Aorta (tissue), 5 donors: ENCODE data around the gene PITX2. TPM values are rescaled to one million over a fixed set of nuclear protein-coding genes. Genes with fewer than 3 reads are reported as not detected.

Source experiments
- ATAC-seq: fragments of 200-7000 bp; cut with Tn5 transposase; one replicate; pipeline ENCODE4 v1.9.1; 2022; ENCODE audit warnings: moderate library complexity; ENCODE audit not compliant: low FRiP score
- DNase-seq, 2 donors: peaks; one replicate each; pipeline ENCODE4 v3.0.0-alpha.2; 2020
- H3K27ac ChIP-seq, 2 donors: one replicate each; pipeline ENCODE4 v1.5.1; 2013; ENCODE audit warnings: low read length in 2 of 2, mild to moderate bottlenecking in 2 of 2, moderate library complexity in 2 of 2, control low read depth in 1 of 2, inconsistent platforms in 1 of 2, low read depth in 1 of 2
- H3K27me3 ChIP-seq, 2 donors: one replicate each; pipeline ENCODE4 v1.6.1; 2013; ENCODE audit warnings: control low read depth in 1 of 2, low read length in 1 of 2, mild to moderate bottlenecking in 1 of 2, moderate library complexity in 1 of 2; ENCODE audit not compliant: insufficient read depth in 2 of 2, control insufficient read depth in 1 of 2
- H3K36me3 ChIP-seq, 2 donors: one replicate each; pipeline ENCODE4 v1.6.1; 2013; ENCODE audit warnings: control low read depth in 1 of 2, low read length in 1 of 2, mild to moderate bottlenecking in 1 of 2; ENCODE audit not compliant: insufficient read depth in 2 of 2, control insufficient read depth in 1 of 2
- H3K4me1 ChIP-seq, 2 donors: one replicate each; pipeline ENCODE4 v1.6.1; 2013; ENCODE audit warnings: low read length in 2 of 2, control low read depth in 1 of 2, mild to moderate bottlenecking in 1 of 2, moderate library complexity in 1 of 2; ENCODE audit not compliant: insufficient read depth in 2 of 2, control insufficient read depth in 1 of 2
- H3K4me3 ChIP-seq, 2 donors: one replicate each; pipeline ENCODE4 v1.5.1; 2013; ENCODE audit warnings: low read length in 2 of 2, control low read depth in 1 of 2, mild to moderate bottlenecking in 1 of 2
- H3K9me3 ChIP-seq: one replicate; pipeline ENCODE4 v1.6.1; 2013; ENCODE audit warnings: mild to moderate bottlenecking, low read length; ENCODE audit not compliant: control insufficient read depth
- whole genome bisulfite sequencing, 2 donors: extraction: QIAGEN DNeasy Blood & Tissue Kit; methylation state at CpG; one replicate each; pipeline ENCODE4 v1.1.7; 2013; 5-methylcytosine and 5-hydroxymethylcytosine counted together
- intact Hi-C, 2 donors: fragments of 100-400 bp; cut with DNase I; formaldehyde crosslinking; loops; one replicate each; pipeline versions ENCODE4 v1.14.2 to v1.15.0; 2022
- polyA plus RNA-seq, 2 donors: library from polyadenylated mRNA; stranded (reverse); fragments of 200-250 nt; gene quantifications; one replicate each; pipeline ENCODE4 v1.2.3, GENCODE V29; 2013
- total RNA-seq, 2 donors: library from RNA; stranded (reverse); fragmentation: NEBNext Ultra II Directional; extraction: Animal tissue kit (Norgen Biotek cat#: 25700); gene quantifications; one replicate each; pipeline ENCODE4 v1.2.1, GENCODE V29; 2021
- donor health status: healthy with polysubstance abuse.
- donor health status: Bipolar disorder and iron deficiency.
- donor health status: DM: no; HTN: no; CAD: no.
- donor health status: DM: no; HTN: no; CAD: no.
- donor health status: DM: yes; HTN: yes; CAD: no.

Gene PITX2
- total and polyA plus RNA-seq, 4 donors: 0.31 to 1.0 TPM; not detected in 2

DNA sequence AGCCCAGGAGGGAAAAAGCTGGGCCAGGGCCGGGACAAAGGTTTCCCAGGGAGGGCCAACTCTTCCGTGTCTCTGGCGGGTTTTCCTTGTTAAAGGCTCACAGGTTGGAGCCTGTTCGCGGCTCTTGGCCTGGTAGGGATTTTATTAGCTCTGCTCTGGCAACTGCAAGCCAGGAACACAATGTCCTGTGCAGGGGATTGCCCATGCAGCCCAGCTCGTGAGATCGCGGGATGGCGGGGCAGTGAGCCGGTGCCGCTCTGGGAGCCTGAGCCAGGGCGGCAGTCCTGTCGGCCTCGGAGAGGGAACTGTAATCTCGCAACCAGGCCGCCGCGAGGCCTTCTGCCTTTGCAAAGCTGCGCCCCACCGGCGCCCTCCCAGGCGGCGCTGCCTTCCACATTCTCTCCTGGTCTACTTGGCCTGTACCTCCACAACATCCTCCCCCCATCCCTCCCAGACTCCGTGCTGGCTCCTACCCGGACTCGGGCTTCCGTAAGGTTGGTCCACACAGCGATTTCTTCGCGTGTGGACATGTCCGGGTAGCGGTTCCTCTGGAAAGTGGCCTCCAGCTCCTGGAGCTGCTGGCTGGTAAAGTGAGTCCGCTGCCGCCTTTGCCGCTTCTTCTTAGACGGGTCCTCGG is 2.1 kb downstream of the PITX2 start:
- Histone ChIP-seq H3K4me3 (peak overlapping the region in 1 of 2 donors; percentile 5), H3K27ac (no peak overlapping the region), H3K27me3 (peaks cover 0 to 5% of the 10 kb centered on the region in 2 donors), H3K9me3 (peaks cover 4% of the 10 kb centered on the region), H3K36me3 (no peaks in the 10 kb centered on the region), H3K4me1 (no peaks in the 10 kb centered on the region)
- DNase-seq (peak in 1 of 2 donors; percentile 74), ATAC-seq (no peak)
- WGBS, 2 donors: 18 to 24% methylated on average over 37 of the region's 37 CpGs
- intact Hi-C loops: no loop called here

DNA sequence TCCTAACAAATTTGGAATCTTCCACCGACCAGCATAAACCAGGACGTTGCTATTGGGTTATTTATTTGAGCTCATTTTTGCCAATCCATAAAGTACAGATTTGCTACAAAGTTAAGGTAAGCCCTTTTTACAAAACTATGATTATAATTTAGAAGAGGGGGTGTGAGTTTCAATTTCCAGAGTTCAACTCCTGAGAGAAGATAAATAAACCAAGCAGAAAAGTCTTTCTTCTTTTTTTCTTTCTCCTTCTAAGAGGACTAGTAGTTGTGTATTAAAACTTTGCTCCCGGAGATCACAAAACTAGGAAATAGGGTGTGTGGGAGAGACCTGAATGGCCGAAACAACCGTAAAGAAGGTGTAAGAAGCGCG is 2.6 kb downstream of the PITX2 start:
- no peaks in the 10 kb centered on the region for H3K4me1 ChIP-seq
- H3K9me3 ChIP-seq: peaks cover 4% of the 10 kb centered on the region
- intact Hi-C loops: no loop called here
- no peak for ATAC-seq
- no peak overlapping the region for H3K4me3 ChIP-seq
- peaks cover 0 to 5% of the 10 kb centered on the region in 2 donors for H3K27me3 ChIP-seq
- H3K27ac ChIP-seq: no peak overlapping the region
- no peaks in the 10 kb centered on the region for H3K36me3 ChIP-seq
- 74 to 78% methylated on average over 7 of the region's 7 CpGs for WGBS, 2 donors
- DNase-seq: no peak

DNA sequence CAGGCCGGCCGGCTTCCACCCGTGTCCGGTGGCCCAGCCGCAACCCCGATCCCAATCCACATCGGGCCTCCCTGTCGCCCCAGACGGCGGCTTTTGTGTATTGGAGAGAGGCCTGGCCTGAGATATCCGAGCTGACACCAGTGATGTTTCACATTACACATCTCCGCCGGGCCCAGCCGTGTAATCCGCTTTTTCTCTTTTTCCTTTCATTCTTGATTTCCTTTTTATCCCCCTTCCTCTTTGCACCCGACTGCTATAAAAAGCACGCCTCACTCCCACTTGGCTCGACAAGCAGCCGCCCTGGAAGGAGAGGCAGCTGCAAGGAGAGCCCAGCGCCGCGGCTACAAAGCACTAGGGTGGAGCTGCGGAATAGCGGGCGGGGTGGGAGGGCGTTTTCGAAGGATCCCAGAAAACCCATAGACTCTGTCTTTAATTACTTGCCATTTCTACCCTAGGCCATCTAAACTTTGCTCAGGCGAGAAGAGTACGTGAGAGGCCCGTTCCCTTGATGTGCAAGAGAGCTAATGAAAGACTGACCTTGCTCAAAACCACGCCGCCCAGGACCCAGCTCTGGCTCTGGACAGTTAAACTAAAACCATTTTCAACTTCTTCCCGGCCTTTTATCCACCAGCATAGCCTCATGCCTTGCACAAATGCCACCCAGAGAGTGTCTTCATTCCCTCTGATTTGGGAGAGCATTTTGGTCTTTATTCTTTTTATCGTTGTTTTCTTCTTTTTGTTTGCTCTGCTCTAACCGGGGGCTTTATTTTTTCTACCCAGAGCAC is 3.2 kb downstream of the PITX2 start:
- WGBS, 2 donors: 31 to 41% methylated on average over 35 of the region's 35 CpGs
- H3K9me3 ChIP-seq: peaks cover 4% of the 10 kb centered on the region
- no peak overlapping the region for H3K27ac ChIP-seq
- H3K36me3 ChIP-seq: no peaks in the 10 kb centered on the region
- H3K27me3 ChIP-seq: peaks cover 0 to 5% of the 10 kb centered on the region in 2 donors
- ATAC-seq (no peak), DNase-seq (peak in 1 of 2 donors; percentile 65)
- no peaks in the 10 kb centered on the region for H3K4me1 ChIP-seq
- H3K4me3 ChIP-seq: no peak overlapping the region
- intact Hi-C loops: no loop called here

DNA sequence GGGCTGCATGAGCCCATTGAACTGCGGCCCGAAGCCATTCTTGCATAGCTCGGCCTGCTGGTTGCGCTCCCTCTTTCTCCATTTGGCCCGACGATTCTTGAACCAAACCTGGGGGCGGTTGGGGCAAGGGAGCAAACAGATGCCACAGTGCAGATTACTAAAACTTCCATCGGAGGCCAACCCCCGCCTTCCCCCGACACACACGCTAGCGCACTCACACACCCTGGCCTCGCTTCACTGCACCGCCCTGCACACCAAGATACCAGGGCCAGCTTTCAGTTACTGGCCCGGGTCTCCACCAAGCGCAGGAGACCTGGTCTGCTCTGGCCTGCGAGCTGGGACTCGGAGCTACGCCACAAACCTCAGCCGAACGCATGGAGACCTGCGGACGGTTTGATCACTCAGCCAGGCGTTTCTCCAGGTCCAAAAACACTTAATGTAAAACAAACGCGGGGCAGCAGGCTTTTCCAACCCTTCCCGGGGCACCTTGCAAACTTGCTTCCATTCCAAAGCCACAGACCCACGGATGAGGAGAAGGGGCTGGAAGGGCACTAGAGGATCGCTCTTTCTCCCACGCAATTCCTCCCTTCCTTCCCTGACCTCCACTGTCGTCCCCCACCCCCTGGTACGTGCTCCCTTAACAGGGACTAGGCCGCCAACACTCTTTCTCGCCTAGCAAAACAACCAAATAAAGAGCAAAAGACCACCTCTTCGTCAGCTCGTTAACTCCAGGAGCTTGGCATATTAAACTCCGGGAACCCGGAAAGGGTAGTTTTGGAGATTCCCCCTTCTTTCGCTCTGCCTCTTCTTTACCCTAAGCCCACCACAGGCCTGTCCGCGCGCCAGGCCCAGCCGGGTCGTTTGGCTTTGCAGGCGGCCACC is 4.1 kb downstream of the PITX2 start:
- DNase-seq (peak in 1 of 2 donors; percentile 41), ATAC-seq (no peak)
- Histone ChIP-seq H3K36me3 (no peaks in the 10 kb centered on the region), H3K9me3 (peaks cover 4% of the 10 kb centered on the region), H3K4me1 (no peaks in the 10 kb centered on the region), H3K27ac (no peak overlapping the region), H3K27me3 (peaks cover 0 to 5% of the 10 kb centered on the region in 2 donors), H3K4me3 (no peak overlapping the region)
- intact Hi-C loops: no loop called here
- WGBS, 2 donors: 40 to 44% methylated on average over 43 to 45 of the region's 45 CpGs

DNA sequence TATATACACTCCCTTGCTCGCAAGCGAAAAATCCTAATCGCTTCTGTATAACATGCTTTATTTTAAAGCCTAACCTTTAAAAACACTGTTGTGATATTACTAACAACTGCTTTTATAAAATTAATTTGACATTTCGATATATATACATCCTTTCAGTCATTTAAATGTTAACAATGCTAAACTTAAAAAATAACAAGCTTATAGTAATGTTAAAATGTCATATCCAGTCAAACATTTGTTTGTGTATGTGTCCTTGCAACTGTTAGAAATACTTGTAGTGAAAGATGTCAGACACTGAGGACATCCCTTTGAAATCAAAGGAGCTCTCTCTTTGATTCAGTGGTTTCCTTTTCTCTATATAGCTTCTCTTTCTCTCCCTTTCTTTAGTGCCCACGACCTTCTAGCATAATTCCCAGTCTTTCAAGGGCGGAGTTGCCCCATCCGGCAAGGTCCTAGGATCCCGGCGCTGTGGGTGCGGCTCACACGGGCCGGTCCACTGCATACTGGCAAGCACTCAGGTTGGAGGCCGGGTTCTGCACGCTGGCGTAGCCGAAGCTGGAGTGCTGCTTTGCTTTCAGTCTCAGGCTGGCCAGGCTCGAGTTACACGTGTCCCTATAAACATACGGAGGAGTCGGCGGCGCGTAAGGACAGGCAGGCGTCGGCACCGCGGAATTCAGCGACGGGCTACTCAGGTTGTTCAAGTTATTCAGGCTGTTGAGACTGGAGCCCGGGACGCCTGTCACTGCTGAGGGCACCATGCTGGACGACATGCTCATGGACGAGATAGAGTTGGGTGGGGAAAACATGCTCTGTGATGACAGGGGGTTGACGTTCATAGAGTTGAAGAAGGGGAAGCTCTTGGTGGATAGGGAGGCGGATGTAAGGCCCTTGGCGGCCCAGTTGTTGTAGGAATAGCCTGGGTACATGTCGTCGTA is 5.0 kb downstream of the PITX2 start:
- no peak overlapping the region for H3K27ac ChIP-seq
- peaks cover 0 to 4% of the 10 kb centered on the region in 2 donors for H3K27me3 ChIP-seq
- 9 to 13% methylated on average over 38 of the region's 38 CpGs for WGBS, 2 donors
- no peaks in the 10 kb centered on the region for H3K4me1 ChIP-seq
- no peaks in the 10 kb centered on the region for H3K36me3 ChIP-seq
- peaks cover 4% of the 10 kb centered on the region for H3K9me3 ChIP-seq
- ATAC-seq: no peak
- no peak overlapping the region for H3K4me3 ChIP-seq
- DNase-seq: peak in 1 of 2 donors; percentile 67
- intact Hi-C loops: no loop called here

DNA sequence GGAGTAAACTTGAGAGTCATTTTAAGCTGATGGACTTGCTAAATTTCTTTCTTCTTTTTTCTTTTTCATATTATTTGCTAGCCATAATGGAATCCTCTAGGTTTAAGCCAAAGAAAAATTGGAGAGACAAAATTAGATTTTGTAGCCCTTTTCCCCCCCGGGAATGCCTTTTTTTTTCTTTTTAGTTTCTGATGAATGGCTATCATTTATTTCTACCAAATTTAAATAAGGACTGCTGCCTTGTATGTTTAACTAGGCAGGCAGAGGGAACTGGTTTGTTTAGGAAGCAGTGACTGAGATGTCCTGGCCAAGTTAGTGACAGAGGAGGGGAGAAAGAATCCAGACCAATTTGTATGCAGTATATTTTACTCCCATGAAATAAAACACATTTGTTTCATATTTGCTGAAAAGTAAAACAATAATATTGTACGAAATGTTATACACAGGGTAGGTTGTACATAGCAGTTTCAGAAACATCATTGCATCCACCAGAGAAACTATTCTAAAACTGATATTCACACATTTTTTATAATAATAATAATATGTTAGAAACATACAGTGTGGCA is 5.7 kb downstream of the PITX2 start:
- no peak for DNase-seq
- Histone ChIP-seq H3K4me3 (no peak overlapping the region), H3K36me3 (no peaks in the 10 kb centered on the region), H3K9me3 (peaks cover 4% of the 10 kb centered on the region), H3K27me3 (peaks cover 0 to 4% of the 10 kb centered on the region in 2 donors), H3K4me1 (no peaks in the 10 kb centered on the region), H3K27ac (no peak overlapping the region)
- 33 to 35% methylated on average over 2 of the region's 2 CpGs for WGBS, 2 donors
- intact Hi-C loops: no loop called here
- no peak for ATAC-seq

DNA sequence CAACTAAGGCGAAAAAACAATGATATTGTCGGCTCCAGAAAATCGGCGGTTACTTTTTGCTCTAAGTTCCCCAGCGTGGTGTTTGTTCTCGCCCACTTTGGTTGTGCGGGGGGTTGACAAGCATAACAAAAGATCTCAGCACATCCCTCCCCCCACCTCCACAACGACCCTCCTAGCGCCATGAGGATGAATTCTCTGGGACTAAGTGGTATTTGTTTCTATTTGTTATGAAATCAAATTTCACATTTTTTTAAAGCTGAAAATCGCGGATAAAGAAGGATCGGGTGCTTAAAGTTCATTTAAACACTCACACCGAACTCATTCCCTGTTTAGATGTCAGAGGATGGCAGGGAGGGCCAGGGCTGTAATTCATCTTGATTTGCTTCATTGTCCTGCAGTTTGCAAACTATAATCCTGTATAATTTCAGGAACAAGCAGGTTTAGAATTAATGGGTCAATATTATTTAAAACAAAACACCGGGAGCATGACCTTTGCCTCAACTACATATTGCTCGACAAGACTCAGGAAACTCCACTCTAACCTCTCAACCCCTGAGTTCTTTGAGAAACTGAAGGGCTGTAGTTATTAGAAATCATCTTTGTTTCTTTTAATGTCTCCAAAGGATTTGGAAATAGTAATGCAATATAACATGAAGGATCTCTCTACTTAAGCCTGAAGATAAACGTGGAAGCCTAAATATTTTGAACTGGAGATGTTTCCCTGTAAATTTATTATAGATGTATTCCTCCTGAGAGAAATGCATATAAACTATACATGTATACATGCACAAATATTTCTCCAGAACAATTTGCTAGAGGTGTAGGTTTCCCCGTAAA is 6.4 kb downstream of the PITX2 start:
- Histone ChIP-seq H3K36me3 (no peaks in the 10 kb centered on the region), H3K27ac (no peak overlapping the region), H3K9me3 (peaks cover 4% of the 10 kb centered on the region), H3K4me1 (no peaks in the 10 kb centered on the region), H3K27me3 (peaks cover 0 to 4% of the 10 kb centered on the region in 2 donors), H3K4me3 (no peak overlapping the region)
- ATAC-seq: no peak
- intact Hi-C loops: no loop called here
- 11 to 13% methylated on average over 17 of the region's 17 CpGs for WGBS, 2 donors
- DNase-seq: no peak
